NCI-H460 (cell line): ENCODE results near the gene TEAD2. TPM values are rescaled to one million over a fixed set of nuclear protein-coding genes. Genes with fewer than 3 reads are reported as not detected.

ENCODE experiments used
- DNase-seq: peaks from one replicate; pipeline ENCODE4 v3.0.0-alpha.2; 2016; ENCODE audit warnings: low read depth; ENCODE audit errors: extremely low read depth
- polyA plus RNA-seq: library from polyadenylated mRNA; depleted of rRNA; stranded (reverse); fragments of >200 nt; gene quantifications from 2 replicates; pipeline ENCODE4 v1.2.3, GENCODE V29; 2014; cell fraction: nucleus; rRNA removed
- total RNA-seq: library from RNA; depleted of rRNA; stranded (reverse); fragments of >200 nt; shearing (Covaris generic); gene quantifications from 2 replicates; pipeline ENCODE4 v1.2.3, GENCODE V29; 2014; rRNA removed

TEAD2 gene
- total RNA-seq = 13.7 and 13.8 TPM in 2 replicates
- polyA plus RNA-seq = 11.7 and 12.9 TPM in 2 replicates

DNA sequence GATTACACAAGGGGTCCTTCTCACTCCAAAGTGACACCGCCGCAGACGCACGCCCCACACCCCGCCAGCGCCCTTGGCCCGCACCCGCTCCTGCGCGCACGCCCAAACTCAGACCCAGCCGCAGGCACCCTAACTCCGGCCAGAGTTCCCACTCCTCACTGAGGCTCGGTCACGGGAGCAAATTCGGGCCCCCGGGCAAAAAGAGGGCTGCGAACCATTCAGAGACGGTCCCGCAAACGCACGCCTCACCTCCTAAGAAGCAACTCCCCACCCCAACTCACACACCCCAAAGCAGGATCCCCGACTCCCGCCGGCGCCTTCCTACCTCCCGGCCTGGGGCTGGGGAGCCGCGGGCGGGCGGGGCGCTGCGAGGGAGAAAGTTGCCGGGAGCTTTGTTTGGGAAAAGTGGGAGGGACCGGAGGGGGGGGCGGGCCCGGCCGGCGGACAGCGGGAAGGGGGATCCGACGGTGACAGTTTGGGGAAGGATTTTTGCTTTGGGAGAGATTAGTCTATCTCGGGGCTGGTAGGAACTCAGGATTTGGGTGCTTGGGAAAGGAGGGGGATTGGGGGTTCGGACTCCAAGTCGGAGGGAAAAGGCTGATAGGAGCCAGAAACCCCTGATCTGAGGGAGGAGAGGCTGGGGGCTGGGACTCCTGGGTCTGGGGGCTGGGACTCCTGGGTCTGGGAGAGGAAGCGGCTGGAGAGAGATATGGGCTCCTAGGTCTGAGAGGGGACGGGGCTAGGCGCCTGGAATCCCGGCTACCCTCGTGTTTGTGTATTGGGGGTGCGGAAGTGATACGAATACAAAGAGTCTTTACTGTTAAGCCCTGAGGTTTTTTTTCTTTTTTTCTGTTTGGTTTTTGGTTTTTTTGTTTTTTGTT is at the start of gene TEAD2:
TEAD2 (minus strand) TSS at position 369 of the 881 bp plus-strand sequence. CDS start 2,341 bp downstream, outside the sequence.
- peak; percentile 20 for DNase-seq

GRCh38 chr19:49411681-49412326 is 49.6 kb upstream of the TEAD2 start:
- no peak for DNase-seq

DNA sequence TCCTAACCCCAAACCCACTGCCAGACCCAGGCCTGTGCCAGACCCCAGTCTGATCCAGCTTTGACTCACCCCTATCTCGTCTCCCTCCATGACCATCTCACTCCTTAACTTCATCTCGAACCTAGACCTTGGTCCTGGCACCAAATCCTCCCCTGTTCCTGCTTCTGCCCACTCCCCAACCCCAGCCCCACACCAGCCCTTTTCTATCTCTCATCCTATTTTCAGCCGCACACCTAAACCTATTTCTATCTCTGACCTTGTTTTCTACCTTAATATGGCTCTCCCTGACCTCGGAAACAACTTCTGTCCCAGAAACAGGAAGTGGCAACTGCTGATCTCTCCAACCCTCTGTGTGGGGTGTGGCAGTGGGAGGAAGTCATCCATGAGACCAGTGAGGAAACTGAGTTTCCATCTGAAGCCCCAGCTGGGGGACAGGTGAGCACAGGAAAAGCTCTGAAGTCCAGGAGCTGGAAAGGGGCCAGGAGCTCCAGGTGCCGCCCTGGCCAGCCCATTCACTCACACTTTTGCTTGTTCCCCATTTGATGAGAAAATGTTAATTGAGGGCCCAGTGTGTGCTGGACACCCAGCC is 47.3 kb upstream of the TEAD2 start:
- DNase-seq = no peak

GRCh38 chr19:49408816-49409440 is 46.7 kb upstream of the TEAD2 start:
- DNase-seq = no peak

GRCh38 chr19:49407482-49408015 is 45.3 kb upstream of the TEAD2 start:
- DNase-seq = no peak

GRCh38 chr19:49407079-49407478 is 44.9 kb upstream of the TEAD2 start:
- DNase-seq = no peak

DNA sequence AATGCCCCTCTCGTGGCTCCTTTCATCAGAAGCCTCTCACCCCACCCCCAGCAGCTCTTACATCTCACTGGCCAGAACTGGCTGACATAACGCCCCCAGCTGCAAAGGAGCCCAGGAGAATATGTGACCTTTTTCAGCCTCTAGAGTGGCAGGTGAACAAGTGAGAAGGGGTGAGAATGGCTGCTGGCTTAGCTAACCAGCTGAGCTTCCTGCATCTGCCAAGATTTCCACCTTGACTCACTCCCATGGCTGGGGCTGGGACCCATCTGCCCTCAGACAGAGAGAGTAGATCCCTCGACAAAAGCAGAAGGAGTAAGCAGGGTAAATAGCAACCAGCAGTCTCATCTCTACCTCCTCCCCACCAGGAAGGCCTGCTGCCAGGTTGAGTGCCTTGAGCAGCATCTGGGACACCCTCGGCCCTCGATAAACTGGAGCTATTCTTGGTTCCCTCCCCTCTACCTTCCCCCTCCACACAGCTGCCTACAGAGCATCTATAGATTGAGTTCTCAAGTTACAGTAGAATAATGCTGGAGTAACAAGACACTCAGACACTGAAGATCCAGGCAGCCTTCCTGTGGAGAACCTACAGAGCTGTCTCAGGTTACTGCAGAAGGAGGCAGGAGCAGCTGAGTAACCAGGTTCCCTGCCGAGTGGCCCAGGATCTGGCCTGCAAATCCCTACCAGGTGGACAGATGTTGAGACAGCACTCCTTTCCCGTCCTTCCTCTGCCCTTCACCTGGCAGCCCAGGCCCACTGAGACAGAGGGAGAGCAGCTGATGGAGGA is 41.4 kb upstream of the TEAD2 start:
- no peak for DNase-seq

GRCh38 chr19:49400029-49400428 is 37.8 kb upstream of the TEAD2 start:
- no peak for DNase-seq

DNA sequence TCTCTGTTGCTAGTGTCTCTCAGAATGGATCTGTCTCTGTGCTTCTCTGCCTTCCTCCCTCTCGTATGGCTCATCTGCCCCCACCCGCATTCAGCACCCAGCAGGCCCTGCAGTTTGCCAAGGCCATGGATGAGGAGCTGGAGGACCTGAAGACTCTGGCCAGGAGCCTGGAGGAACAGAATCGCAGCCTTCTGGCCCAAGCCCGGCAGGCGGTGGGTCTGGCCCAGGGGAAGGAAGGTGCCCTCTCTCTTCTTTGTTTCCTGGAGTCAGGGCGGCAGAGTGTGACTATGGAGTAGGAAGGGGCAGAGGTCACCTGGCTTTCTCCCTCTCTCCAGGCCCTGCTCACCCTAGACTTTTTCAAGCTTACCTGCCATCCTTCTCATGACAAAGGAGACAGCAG is 36.7 kb upstream of the TEAD2 start:
- no peak for DNase-seq

DNA sequence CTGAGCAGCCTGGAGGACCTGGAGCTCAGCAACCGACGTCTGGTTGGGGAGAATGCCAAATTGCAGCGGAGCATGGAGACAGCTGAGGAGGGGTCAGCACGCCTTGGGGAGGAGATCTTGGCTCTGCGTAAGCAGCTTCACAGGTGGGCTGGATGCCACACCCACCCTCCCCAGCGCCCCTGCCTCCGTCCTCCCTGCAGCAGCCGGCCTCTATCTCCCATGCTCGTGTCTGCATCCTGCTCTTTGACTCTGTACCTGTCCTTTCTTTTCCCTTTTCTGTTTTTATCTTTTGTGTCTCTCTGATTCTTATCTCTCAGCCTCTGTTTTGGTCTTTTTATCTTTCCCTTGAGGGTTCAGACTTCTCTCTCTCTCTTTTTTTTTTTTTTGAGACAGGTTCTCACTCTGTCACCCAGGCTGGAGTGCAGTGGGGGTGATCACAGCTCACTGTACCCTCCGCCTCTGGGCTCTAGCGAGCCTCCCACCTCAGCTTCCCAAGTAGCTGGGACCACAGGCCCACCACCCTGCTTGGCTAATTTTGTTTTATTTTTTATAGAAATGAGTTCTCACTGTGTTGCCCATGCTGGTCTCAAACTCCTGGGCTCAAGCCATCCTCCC is 35.9 kb upstream of the TEAD2 start:
- DNase-seq = no peak

DNA sequence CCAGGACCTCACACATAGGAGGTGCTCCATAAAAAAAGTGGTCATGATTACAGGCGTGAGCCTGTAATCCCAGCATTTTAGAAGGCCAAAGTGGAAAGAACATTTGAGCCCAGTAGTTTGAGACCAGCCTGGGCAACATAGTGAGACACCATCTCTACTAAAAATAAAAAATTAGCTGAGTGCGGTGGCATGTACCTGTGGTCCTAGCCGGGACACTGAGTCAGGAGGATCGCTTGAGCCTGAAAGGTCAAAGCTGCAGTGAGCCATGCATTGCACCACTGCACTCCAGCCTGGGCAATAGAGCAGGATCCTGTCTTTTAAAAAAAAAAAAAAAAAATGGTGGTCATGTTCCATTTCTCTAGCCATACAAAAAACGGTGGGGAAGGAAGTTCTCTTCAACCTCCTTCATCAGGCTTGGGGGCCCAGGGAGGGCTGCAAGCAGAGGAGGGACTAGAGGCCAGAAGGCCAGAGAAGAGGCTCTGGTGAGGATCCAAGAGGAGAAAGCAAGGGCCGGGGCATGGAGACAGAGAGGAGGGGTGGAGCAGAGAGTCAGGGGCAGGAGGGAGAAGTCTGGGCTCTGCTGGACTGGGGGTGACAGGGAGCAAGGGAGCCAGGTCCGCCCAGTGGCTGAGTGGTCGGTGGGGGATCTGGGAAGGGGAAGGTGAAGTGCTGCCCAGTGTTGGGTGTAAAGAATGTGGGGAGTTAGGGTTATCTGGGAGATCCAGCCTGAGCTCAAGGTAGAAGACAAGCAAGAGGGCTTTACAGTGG is 34.7 kb upstream of the TEAD2 start:
- DNase-seq = no peak

- DNase-seq = no peak
These were observed 33.6 kb upstream of the TEAD2 start for GRCh38 chr19:49395581-49396407.

- no peak for DNase-seq
These were observed 31.7 kb upstream of the TEAD2 start for GRCh38 chr19:49393881-49394280.

- peak; percentile 72 for DNase-seq
These were observed 29.6 kb upstream of the TEAD2 start for GRCh38 chr19:49391581-49392399.

- no peak for DNase-seq
These were observed 28.7 kb upstream of the TEAD2 start for GRCh38 chr19:49390929-49391359.

GRCh38 chr19:49390131-49390928 is 28.1 kb upstream of the TEAD2 start:
- no peak for DNase-seq
